GM12878 (cell line): ENCODE results near the gene SLC39A1. TPM values are rescaled to one million over a fixed set of nuclear protein-coding genes. Genes with fewer than 3 reads are reported as not detected.

Experiments
- BMI1 ChIP-seq: fragments of 450-650 bp; IDR thresholded peaks from 2 replicates; pipeline ENCODE4 v1.6.1; 2016; ENCODE audit warnings: mild to moderate bottlenecking, moderate library complexity, borderline replicate concordance
- FOXM1 ChIP-seq: IDR thresholded peaks from 2 replicates; pipeline ENCODE4 v1.6.1; 2012; ENCODE audit warnings: low read depth, mild to moderate bottlenecking, inconsistent platforms, low read length, moderate library complexity
- KAT2A ChIP-seq: conservative IDR thresholded peaks from 2 replicates; pipeline ENCODE4 v1.6.1; 2011; ENCODE audit warnings: low read depth, low read length; ENCODE audit not compliant: control insufficient read depth
- NBN ChIP-seq: fragments of 450-650 bp; IDR thresholded peaks from 2 replicates; pipeline ENCODE4 v1.6.1; 2016
- NFXL1 ChIP-seq: fragments of 450-650 bp; IDR thresholded peaks from 2 replicates; pipeline ENCODE4 v1.6.1; 2017; ENCODE audit warnings: antibody characterized with exemption, mild to moderate bottlenecking, borderline replicate concordance
- POU2F2 ChIP-seq: IDR thresholded peaks from 3 replicates; pipeline ENCODE4 v1.6.1; 2011; ENCODE audit warnings: low read depth, mild to moderate bottlenecking, low read length, borderline replicate concordance
- RB1 ChIP-seq: fragments of 450-650 bp; formaldehyde crosslinking; IDR thresholded peaks from 2 replicates; pipeline ENCODE4 v1.6.1; 2017; ENCODE audit warnings: mild to moderate bottlenecking, borderline replicate concordance
- RCOR1 ChIP-seq: conservative IDR thresholded peaks from 2 replicates; pipeline ENCODE4 v1.6.1; 2012; ENCODE audit warnings: low read depth, low read length, improper control_type of control experiment
- TARDBP ChIP-seq: IDR thresholded peaks from 2 replicates; pipeline ENCODE4 v1.6.1; 2016; ENCODE audit warnings: borderline replicate concordance
- ZNF384 ChIP-seq: IDR thresholded peaks from 2 replicates; pipeline ENCODE4 v1.6.1; 2012; ENCODE audit warnings: low read depth, mild to moderate bottlenecking, low read length, improper control_type of control experiment, borderline replicate concordance
- polyA plus RNA-seq, 11 experiments: library from polyadenylated mRNA; depleted of rRNA in 4 of 11; unstranded in 6 of 11; stranded (reverse) in 5 of 11; fragments of >200 nt; fragmentation: Nextera tagmentation in 4 of 11; fragmentation: Illumina TruSeq in 1 of 11; extraction: Ambion mirVana in 4 of 11; extraction: Trizol in 1 of 11; gene quantifications; 1 replicate in 1 of 11; 2 replicates in 10 of 11; pipeline versions ENCODE4 v1.2.1 to v1.2.3, GENCODE V29; 2011 to 2016; ENCODE audit warnings: inconsistent platforms in 2 of 11, missing spikeins in 2 of 11, low read depth in 1 of 11
- total RNA-seq, 4 experiments: library from RNA; depleted of rRNA in 3 of 4; stranded (reverse); fragments of >200 nt in 3 of 4; fragmentation: Illumina TruSeq in 1 of 4; extraction: Trizol in 1 of 4; gene quantifications; 2 replicates each; pipeline versions ENCODE4 v1.2.1 to v1.2.3, GENCODE V29; 2013 to 2021
- TF ChIP-seq, protein P1 (sequence below): fragments of 450-650 bp; IDR thresholded peaks from 2 replicates; pipeline ENCODE4 v1.6.1; 2016; ENCODE audit warnings: mild to moderate bottlenecking, moderate library complexity, borderline replicate concordance
- TF ChIP-seq, protein P2 (sequence below): IDR thresholded peaks from 2 replicates; pipeline ENCODE4 v1.6.1; 2011; ENCODE audit warnings: low read depth, mild to moderate bottlenecking, low read length, moderate library complexity, borderline replicate concordance; ENCODE audit errors: extremely low read depth
- TF ChIP-seq, protein P3 (sequence below): fragments of 450-650 bp; IDR thresholded peaks from 2 replicates; pipeline ENCODE4 v1.6.1; 2017; ENCODE audit warnings: mild to moderate bottlenecking, moderate library complexity

The SLC39A1 gene
- total and polyA plus RNA-seq, 10 of the 15 experiments (the other 5 are each of a cell fraction or from before 2014, with no cell fraction given) = 8.8 to 98.6 (median 72.4) TPM

DNA sequence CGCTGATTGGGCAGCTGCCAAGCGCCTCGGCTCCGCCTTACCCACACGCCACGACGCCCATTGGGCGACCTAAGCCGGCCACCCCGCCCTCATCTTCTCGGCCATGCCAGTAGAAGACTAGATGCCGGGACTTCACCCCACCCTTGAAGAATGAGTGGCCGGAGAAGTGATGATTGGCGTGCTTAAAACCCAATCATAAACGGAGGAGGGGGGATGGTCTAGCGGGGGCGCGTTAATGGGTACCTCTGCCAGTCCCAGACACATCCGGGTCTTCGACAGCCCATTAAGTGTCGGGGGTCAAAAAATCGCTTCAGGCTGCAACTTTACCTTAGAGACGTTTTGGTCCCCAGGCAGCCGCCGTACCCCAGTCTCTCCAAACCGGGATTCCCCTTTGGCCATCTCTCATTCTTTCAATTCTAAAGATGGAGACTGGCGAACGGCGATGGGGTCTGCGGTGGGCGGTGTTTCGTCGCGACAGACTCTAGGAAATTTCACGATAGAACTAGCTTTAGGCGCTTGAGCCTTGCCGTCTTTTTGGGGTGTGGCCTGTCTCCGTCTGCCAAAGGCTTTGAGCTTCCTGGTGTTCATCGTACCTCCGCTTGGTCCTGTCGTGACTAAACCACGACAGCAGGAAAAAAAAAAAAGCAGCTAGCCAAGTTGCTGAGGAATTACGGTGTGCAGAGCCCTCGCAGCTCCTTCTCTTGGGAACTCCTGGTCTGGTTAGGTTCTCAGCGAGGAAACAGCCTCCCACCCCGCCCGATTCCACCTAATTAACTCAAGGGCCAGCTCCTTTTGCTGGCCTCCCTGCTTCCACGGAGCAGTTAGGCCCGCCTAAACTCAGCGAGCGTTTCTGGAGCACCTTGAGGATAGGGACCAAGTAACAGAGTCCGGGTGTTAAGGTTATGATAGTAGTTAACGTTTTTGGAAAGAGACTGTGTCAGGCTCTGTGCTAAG, 40.1 kb downstream of the SLC39A1 start, which contains the start of gene GATAD2B (continued):
- peak; percentile 71; the same call in 1 of the 3 replicates for TF ChIP-seq POU2F2
- TF ChIP-seq BMI1 = no peak
- TF ChIP-seq FOXM1 = peak; percentile 17; the same call in 1 of the 2 replicates
- no peak for TF ChIP-seq NFXL1
- TF ChIP-seq NBN = peak; percentile 96
- TF ChIP-seq, protein P1, sequence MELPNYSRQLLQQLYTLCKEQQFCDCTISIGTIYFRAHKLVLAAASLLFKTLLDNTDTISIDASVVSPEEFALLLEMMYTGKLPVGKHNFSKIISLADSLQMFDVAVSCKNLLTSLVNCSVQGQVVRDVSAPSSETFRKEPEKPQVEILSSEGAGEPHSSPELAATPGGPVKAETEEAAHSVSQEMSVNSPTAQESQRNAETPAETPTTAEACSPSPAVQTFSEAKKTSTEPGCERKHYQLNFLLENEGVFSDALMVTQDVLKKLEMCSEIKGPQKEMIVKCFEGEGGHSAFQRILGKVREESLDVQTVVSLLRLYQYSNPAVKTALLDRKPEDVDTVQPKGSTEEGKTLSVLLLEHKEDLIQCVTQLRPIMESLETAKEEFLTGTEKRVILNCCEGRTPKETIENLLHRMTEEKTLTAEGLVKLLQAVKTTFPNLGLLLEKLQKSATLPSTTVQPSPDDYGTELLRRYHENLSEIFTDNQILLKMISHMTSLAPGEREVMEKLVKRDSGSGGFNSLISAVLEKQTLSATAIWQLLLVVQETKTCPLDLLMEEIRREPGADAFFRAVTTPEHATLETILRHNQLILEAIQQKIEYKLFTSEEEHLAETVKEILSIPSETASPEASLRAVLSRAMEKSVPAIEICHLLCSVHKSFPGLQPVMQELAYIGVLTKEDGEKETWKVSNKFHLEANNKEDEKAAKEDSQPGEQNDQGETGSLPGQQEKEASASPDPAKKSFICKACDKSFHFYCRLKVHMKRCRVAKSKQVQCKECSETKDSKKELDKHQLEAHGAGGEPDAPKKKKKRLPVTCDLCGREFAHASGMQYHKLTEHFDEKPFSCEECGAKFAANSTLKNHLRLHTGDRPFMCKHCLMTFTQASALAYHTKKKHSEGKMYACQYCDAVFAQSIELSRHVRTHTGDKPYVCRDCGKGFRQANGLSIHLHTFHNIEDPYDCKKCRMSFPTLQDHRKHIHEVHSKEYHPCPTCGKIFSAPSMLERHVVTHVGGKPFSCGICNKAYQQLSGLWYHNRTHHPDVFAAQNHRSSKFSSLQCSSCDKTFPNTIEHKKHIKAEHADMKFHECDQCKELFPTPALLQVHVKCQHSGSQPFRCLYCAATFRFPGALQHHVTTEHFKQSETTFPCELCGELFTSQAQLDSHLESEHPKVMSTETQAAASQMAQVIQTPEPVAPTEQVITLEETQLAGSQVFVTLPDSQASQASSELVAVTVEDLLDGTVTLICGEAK = no peak; the same call in 1 of the 2 replicates
- no peak for TF ChIP-seq KAT2A
- no peak for TF ChIP-seq TARDBP
- TF ChIP-seq RCOR1 = no peak; the same call in 1 of the 2 replicates
- TF ChIP-seq, protein P2, sequence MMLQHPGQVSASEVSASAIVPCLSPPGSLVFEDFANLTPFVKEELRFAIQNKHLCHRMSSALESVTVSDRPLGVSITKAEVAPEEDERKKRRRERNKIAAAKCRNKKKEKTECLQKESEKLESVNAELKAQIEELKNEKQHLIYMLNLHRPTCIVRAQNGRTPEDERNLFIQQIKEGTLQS = no peak
- TF ChIP-seq ZNF384 = no peak
- TF ChIP-seq, protein P3, sequence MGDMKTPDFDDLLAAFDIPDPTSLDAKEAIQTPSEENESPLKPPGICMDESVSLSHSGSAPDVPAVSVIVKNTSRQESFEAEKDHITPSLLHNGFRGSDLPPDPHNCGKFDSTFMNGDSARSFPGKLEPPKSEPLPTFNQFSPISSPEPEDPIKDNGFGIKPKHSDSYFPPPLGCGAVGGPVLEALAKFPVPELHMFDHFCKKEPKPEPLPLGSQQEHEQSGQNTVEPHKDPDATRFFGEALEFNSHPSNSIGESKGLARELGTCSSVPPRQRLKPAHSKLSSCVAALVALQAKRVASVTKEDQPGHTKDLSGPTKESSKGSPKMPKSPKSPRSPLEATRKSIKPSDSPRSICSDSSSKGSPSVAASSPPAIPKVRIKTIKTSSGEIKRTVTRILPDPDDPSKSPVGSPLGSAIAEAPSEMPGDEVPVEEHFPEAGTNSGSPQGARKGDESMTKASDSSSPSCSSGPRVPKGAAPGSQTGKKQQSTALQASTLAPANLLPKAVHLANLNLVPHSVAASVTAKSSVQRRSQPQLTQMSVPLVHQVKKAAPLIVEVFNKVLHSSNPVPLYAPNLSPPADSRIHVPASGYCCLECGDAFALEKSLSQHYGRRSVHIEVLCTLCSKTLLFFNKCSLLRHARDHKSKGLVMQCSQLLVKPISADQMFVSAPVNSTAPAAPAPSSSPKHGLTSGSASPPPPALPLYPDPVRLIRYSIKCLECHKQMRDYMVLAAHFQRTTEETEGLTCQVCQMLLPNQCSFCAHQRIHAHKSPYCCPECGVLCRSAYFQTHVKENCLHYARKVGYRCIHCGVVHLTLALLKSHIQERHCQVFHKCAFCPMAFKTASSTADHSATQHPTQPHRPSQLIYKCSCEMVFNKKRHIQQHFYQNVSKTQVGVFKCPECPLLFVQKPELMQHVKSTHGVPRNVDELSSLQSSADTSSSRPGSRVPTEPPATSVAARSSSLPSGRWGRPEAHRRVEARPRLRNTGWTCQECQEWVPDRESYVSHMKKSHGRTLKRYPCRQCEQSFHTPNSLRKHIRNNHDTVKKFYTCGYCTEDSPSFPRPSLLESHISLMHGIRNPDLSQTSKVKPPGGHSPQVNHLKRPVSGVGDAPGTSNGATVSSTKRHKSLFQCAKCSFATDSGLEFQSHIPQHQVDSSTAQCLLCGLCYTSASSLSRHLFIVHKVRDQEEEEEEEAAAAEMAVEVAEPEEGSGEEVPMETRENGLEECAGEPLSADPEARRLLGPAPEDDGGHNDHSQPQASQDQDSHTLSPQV = no peak; the same call in 1 of the 2 replicates
- TF ChIP-seq RB1 = 0 out of 2 replicates have a peak, but pooled peaks have one; percentile 85
- TF ChIP-seq, all 136 proteins: peak for 63
